Neutrophil (primary cell): ENCODE results near the gene SERPINI1.
"Not testable (repeated sequence)": the region's sequence is repeated elsewhere in the genome, so short reads cannot be mapped to it uniquely, and the experiment has no call there.

ENCODE experiments used
- H3K27ac ChIP-seq: fragments of 200-600 bp; sonication (generic); 2 replicates; pipeline ENCODE4 v1.5.1; 2016; ENCODE audit warnings: mild to moderate bottlenecking, moderate library complexity
- H3K27me3 ChIP-seq: fragments of 200-600 bp; sonication (generic); 2 replicates; pipeline ENCODE4 v1.6.0; 2016; ENCODE audit warnings: mild to moderate bottlenecking
- H3K36me3 ChIP-seq: fragments of 200-600 bp; sonication (generic); 2 replicates; pipeline ENCODE4 v1.5.1; 2017
- H3K4me1 ChIP-seq, 2 experiments: fragments of 200-600 bp in 1 of 2; sonication (generic) in 1 of 2; 1 replicate in 1 of 2; 2 replicates in 1 of 2; pipeline versions ENCODE4 v1.5.1 to v1.6.1; 2013 to 2016; ENCODE audit warnings: low read depth in 1 of 2, low read length in 1 of 2, mild to moderate bottlenecking in 1 of 2, moderate library complexity in 1 of 2; ENCODE audit not compliant: control insufficient read depth in 1 of 2, insufficient read depth in 1 of 2
- H3K4me3 ChIP-seq, 2 experiments: fragments of 200-600 bp in 1 of 2; sonication (generic) in 1 of 2; 1 replicate in 1 of 2; 2 replicates in 1 of 2; pipeline ENCODE4 v1.5.1; 2013 to 2016; ENCODE audit warnings: low read depth in 1 of 2, low read length in 1 of 2, mild to moderate bottlenecking in 1 of 2, moderate library complexity in 1 of 2
- H3K9me3 ChIP-seq: fragments of 200-600 bp; sonication (generic); 2 replicates; pipeline ENCODE4 v1.5.1; 2016
- CTCF ChIP-seq: fragments of 200-600 bp; sonication (generic); IDR thresholded peaks from 2 replicates; pipeline ENCODE4 v1.5.1; 2016; ENCODE audit warnings: antibody characterized with exemption

The SERPINI1 gene

DNA sequence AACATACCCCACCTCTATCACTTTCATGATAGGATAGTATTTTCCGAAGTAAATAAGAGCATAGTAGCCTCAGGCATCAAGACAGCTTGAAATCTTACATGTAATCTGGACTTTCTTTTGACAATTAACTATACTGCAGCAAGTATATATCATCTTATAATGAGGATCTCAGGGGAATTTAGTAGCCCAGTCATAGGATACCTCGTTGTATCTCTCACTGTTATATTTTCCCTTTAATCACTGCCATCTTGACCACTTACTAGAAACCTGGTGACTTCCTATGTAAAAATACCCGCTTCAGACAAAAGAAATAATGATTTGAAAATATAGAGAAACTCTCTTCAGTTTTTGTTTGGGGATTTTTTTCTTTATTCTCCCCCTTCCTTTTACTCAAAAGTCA, 88.2 kb downstream of the SERPINI1 start:
- TF ChIP-seq CTCF, result no peak

DNA sequence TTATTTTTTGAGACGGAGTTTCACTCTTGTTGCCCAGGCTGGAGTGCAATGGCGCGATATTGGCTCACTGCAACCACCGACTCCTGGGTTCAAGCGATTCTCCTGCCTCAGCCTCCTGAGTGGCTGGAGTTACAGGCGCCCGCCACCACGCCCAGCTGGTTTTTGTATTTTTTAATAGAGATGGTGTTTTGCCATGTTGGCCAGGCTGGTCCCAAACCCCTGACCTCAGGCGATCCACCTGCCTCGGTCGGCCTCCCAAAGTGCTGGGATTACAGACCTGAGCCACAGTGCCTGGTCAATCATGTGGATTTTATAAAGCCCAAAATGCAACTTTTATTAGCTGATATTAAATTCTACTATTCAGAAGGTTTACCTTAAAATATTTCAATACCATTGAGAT, 92.1 kb downstream of the SERPINI1 start:
- not testable (repeated sequence) for H3K27me3 ChIP-seq, H3K27ac ChIP-seq

More for the DNA sequence above, 88.2 kb downstream of the SERPINI1 start:
- H3K4me1 ChIP-seq, result no peaks in the 10 kb centered on the region
- H3K9me3 ChIP-seq, result no peaks in the 10 kb centered on the region
- no peak overlapping the region for H3K27ac ChIP-seq
- no peak overlapping the region for H3K4me3 ChIP-seq
- no peaks in the 10 kb centered on the region for H3K27me3 ChIP-seq
- no peaks in the 10 kb centered on the region for H3K36me3 ChIP-seq

GRCh38 chr3:167829071-167829470, 93.5 kb downstream of the SERPINI1 start:
- Histone ChIP-seq H3K27me3 (no peaks in the 10 kb centered on the region), H3K27ac (no peak overlapping the region), H3K36me3 (no peaks in the 10 kb centered on the region), H3K4me1 (no peaks in the 10 kb centered on the region), H3K4me3 (no peak overlapping the region), H3K9me3 (no peaks in the 10 kb centered on the region)
- TF ChIP-seq CTCF, result no peak

More for the DNA sequence above, 92.1 kb downstream of the SERPINI1 start:
- not testable (repeated sequence) for H3K9me3 ChIP-seq, H3K4me1 ChIP-seq, H3K36me3 ChIP-seq, H3K4me3 ChIP-seq

GRCh38 chr3:167830007-167830406, 94.5 kb downstream of the SERPINI1 start:
- Histone ChIP-seq H3K9me3 (no peaks in the 10 kb centered on the region), H3K27ac (no peak overlapping the region), H3K4me1 (no peaks in the 10 kb centered on the region), H3K27me3 (no peaks in the 10 kb centered on the region), H3K4me3 (no peak overlapping the region), H3K36me3 (no peaks in the 10 kb centered on the region)
- TF ChIP-seq CTCF, result no peak

DNA sequence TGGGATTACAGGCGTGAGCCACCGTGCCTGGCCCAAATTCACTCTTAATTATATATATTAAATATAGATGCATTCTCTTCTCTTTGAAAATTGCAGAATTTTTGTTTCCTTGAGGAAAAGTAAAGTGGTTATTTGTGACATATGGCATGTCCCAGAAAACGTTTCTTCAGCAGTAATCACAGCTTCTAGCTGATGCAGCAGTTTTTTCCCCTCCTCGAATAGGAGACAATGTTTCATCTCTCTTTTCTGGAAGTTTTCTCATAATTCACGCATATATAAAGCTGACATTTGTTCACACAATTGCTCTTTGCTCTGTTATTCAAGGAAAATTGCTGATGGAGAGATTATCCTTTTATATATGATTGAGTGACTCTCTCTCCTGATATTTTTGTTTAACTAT, 99.8 kb downstream of the SERPINI1 start:
- H3K27ac ChIP-seq, result no peak overlapping the region
- no peaks in the 10 kb centered on the region for H3K9me3 ChIP-seq
- no peaks in the 10 kb centered on the region for H3K27me3 ChIP-seq
- H3K4me1 ChIP-seq, result no peaks in the 10 kb centered on the region
- H3K36me3 ChIP-seq, result no peaks in the 10 kb centered on the region
- no peak for TF ChIP-seq CTCF
- H3K4me3 ChIP-seq, result no peak overlapping the region

- TF ChIP-seq CTCF, result no peak
- no peaks in the 10 kb centered on the region for H3K27me3 ChIP-seq
- no peaks in the 10 kb centered on the region for H3K9me3 ChIP-seq
- no peak overlapping the region for H3K27ac ChIP-seq
- no peaks in the 10 kb centered on the region for H3K36me3 ChIP-seq
- no peaks in the 10 kb centered on the region for H3K4me1 ChIP-seq
- H3K4me3 ChIP-seq, result no peak overlapping the region
Measured at GRCh38 chr3:167835953-167836352, 100.4 kb downstream of the SERPINI1 start.
